Vagina (tissue), 2 donors: ENCODE measurements around the gene RAMACL. TPM values are rescaled to one million over a fixed set of nuclear protein-coding genes. Genes with fewer than 3 reads are reported as not detected.
"Not testable (repeated sequence)": the region's sequence is repeated elsewhere in the genome, so short reads cannot be mapped to it uniquely, and the experiment has no call there.

ENCODE experiments used
- DNase-seq, 2 donors: peaks; one replicate each; pipeline ENCODE4 v3.0.0-alpha.2; 2017; ENCODE audit errors: extremely low spot score in 2 of 2
- H3K27ac ChIP-seq: fragments of 200-600 bp; sonication (generic); one replicate; pipeline ENCODE4 v1.5.1; 2019
- H3K27me3 ChIP-seq: fragments of 200-600 bp; sonication (generic); one replicate; pipeline ENCODE4 v1.5.1; 2019
- H3K36me3 ChIP-seq, 2 donors: fragments of 200-600 bp; sonication (generic); one replicate each; pipeline ENCODE4 v1.5.1; 2017 to 2019
- H3K4me1 ChIP-seq: fragments of 200-600 bp; sonication (generic); one replicate; pipeline ENCODE4 v1.5.1; 2019
- H3K4me3 ChIP-seq, 2 donors: fragments of 200-600 bp; sonication (generic); 1 replicate in 1 of 2; 2 replicates in 1 of 2; pipeline ENCODE4 v1.5.1; 2016 to 2019
- H3K9me3 ChIP-seq: fragments of 200-600 bp; sonication (generic); one replicate; pipeline ENCODE4 v1.5.1; 2019
- POLR2A ChIP-seq, 2 donors: fragments of 450-650 bp; IDR thresholded peaks; one replicate each; pipeline ENCODE4 v1.6.1; 2017; ENCODE audit warnings: antibody characterized with exemption in 2 of 2, mild to moderate bottlenecking in 2 of 2, moderate library complexity in 2 of 2
- POLR2AphosphoS5 ChIP-seq, 2 donors: sonication (generic); formaldehyde crosslinking; IDR thresholded peaks; one replicate each; pipeline ENCODE4 v1.9.0; 2017; ENCODE audit warnings: antibody characterized with exemption in 2 of 2, mild to moderate bottlenecking in 2 of 2, low read depth in 1 of 2; ENCODE audit not compliant: insufficient read depth in 1 of 2
- intact Hi-C: fragments of 100-400 bp; cut with DNase I; formaldehyde crosslinking; loops from one replicate; pipeline ENCODE4 v1.15.1; 2023
- total RNA-seq: library from RNA; depleted of rRNA; stranded (reverse); fragments of >200 nt; gene quantifications from one replicate; pipeline ENCODE4 v1.2.3, GENCODE V29; 2016
- TF ChIP-seq, protein P1 (sequence below), 3 experiments: fragments of 450-650 bp in 2 of 3; fragments of 200-600 bp in 1 of 3; sonication (generic) in 1 of 3; IDR thresholded peaks; one replicate each; pipeline ENCODE4 v1.5.1; 2017 to 2019; ENCODE audit warnings: antibody characterized with exemption in 3 of 3, mild to moderate bottlenecking in 2 of 3, moderate library complexity in 2 of 3

The RAMACL gene
- total RNA-seq, 1 donor from 2014 or later = 2.2 TPM

DNA sequence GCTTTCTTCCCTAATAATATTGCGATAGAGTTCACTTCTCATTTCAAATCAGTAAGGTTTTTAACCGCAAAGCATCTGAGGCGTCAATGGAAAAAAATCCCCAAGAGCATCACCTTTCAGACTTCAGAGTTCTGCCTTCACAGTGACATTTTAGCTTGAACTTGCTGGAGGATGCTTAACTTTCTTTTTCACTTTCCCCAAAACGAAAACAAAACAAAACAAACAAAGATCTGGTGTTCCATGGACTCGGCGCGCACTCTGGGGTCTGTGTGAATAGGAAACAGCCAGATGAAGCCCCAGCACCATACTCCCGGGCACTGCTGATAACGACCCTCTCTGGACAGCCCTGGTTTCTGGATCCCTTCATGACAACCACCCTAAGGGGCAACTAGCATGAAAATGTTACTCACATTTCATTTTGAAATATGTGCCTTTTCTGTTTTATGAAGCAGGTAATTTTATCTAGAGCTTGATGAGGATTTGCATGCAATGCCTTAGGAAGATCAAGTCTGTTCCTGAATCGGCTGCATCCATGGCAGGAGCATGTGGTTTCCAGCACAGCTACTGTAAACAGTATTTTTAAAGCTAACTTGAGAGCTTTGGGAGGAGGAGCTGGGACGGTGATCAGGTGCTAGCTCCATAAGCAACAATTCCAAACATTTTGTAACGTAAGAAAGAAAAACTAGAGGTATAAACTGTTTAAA, 44.5 kb downstream of the RAMACL start:
- no peak overlapping the region for H3K4me3 ChIP-seq
- no peak for DNase-seq
- no peak overlapping the region for H3K27ac ChIP-seq
- peaks cover 0 to 5% of the 10 kb centered on the region in 2 donors for H3K36me3 ChIP-seq
- H3K4me1 ChIP-seq = peaks cover 33% of the 10 kb centered on the region
- H3K9me3 ChIP-seq = no peaks in the 10 kb centered on the region
- intact Hi-C loops = no loop called here
- TF ChIP-seq POLR2A (IDR thresholded peaks at IDR 0.05) = no peak
- no peaks in the 10 kb centered on the region for H3K27me3 ChIP-seq

GRCh38 chr6:166541366-166541765, 45.1 kb downstream of the RAMACL start:
- Histone ChIP-seq H3K36me3 (peaks cover 0 to 5% of the 10 kb centered on the region in 2 donors), H3K27ac (no peak overlapping the region), H3K4me1 (peaks cover 33% of the 10 kb centered on the region), H3K4me3 (no peak overlapping the region), H3K27me3 (no peaks in the 10 kb centered on the region), H3K9me3 (no peaks in the 10 kb centered on the region)
- DNase-seq = no peak
- intact Hi-C loops = no loop called here
- TF ChIP-seq POLR2AphosphoS5 (IDR thresholded peaks at IDR 0.05; ENCODE audit: insufficient read depth in 1 of 2, low read depth in 1 of 2) (peak in 1 of 2 donors; percentile 24), POLR2A (IDR thresholded peaks at IDR 0.05) (no peak)
- TF ChIP-seq, protein P1, sequence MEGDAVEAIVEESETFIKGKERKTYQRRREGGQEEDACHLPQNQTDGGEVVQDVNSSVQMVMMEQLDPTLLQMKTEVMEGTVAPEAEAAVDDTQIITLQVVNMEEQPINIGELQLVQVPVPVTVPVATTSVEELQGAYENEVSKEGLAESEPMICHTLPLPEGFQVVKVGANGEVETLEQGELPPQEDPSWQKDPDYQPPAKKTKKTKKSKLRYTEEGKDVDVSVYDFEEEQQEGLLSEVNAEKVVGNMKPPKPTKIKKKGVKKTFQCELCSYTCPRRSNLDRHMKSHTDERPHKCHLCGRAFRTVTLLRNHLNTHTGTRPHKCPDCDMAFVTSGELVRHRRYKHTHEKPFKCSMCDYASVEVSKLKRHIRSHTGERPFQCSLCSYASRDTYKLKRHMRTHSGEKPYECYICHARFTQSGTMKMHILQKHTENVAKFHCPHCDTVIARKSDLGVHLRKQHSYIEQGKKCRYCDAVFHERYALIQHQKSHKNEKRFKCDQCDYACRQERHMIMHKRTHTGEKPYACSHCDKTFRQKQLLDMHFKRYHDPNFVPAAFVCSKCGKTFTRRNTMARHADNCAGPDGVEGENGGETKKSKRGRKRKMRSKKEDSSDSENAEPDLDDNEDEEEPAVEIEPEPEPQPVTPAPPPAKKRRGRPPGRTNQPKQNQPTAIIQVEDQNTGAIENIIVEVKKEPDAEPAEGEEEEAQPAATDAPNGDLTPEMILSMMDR (IDR thresholded peaks at IDR 0.05) = no peak

DNA sequence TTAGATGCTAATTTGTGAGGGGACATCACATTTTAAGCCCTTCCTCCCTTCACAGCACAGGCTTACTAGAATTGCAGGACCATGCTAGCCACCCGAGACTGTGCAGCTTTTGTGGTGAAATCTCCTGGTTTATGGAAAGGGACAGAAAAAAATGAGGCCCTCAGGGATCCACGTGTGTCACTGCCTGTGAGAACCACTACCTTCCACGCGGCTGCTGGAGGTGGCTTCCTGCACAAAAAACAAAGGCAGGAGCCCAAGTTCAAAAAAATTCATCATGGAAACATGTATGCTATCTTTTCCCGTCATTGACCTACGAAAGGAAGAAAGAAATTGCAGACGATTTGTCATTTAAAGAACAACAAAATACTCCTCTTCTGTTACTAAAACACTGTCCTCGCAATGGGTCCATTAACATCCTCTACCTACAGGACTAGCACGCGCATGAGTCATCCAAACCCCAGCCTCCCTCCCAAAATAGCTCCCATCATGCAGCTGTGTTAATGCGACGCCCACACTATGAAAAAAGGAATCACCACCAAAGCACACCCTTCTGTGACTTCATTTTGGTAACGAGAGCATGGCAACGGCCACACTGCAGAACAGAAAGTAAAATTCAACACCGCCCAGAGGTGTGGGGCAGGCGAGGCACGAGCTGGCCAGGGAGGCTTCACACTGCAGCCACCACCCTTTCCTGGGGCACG, 45.7 kb downstream of the RAMACL start:
- Histone ChIP-seq H3K27me3 (no peaks in the 10 kb centered on the region), H3K4me1 (peaks cover 33% of the 10 kb centered on the region), H3K9me3 (no peaks in the 10 kb centered on the region), H3K27ac (no peak overlapping the region), H3K4me3 (no peak overlapping the region), H3K36me3 (peaks cover 0 to 5% of the 10 kb centered on the region in 2 donors)
- DNase-seq = no peak
- peak in 1 of 2 donors; percentile 37 for TF ChIP-seq POLR2AphosphoS5 (IDR thresholded peaks at IDR 0.05; ENCODE audit: insufficient read depth in 1 of 2, low read depth in 1 of 2)
- TF ChIP-seq, protein P1 (IDR thresholded peaks at IDR 0.05) = no peak
- intact Hi-C loops = no loop called here

DNA sequence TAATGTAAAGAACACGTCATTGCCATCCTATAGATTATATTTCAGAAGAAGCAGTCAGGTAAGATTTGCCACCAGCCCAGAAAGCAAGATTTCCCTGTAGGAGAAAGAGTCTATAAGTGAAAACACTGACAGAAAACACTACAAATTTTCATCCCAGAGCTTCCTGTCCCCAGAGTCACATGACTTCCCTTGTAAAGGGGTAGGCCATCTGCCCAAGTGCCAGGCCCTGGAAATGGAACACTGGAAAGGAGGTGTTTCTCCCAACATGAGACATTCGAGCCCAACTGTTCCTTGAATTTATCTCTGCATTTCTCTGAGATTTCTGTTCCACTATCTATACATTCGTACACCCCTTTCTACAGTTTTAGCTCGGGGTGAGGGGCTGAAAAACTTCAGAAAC, 46.9 kb downstream of the RAMACL start:
- intact Hi-C loops = no loop called here
- no peak overlapping the region for H3K4me3 ChIP-seq
- H3K36me3 ChIP-seq = peaks cover 0 to 5% of the 10 kb centered on the region in 2 donors
- no peaks in the 10 kb centered on the region for H3K9me3 ChIP-seq
- peaks cover 33% of the 10 kb centered on the region for H3K4me1 ChIP-seq
- H3K27ac ChIP-seq = no peak overlapping the region
- TF ChIP-seq POLR2AphosphoS5 (IDR thresholded peaks at IDR 0.05; ENCODE audit: insufficient read depth in 1 of 2, low read depth in 1 of 2) (no peak), POLR2A (IDR thresholded peaks at IDR 0.05) (no peak)
- TF ChIP-seq, protein P1 (IDR thresholded peaks at IDR 0.05) = no peak
- no peaks in the 10 kb centered on the region for H3K27me3 ChIP-seq
- DNase-seq = no peak

DNA sequence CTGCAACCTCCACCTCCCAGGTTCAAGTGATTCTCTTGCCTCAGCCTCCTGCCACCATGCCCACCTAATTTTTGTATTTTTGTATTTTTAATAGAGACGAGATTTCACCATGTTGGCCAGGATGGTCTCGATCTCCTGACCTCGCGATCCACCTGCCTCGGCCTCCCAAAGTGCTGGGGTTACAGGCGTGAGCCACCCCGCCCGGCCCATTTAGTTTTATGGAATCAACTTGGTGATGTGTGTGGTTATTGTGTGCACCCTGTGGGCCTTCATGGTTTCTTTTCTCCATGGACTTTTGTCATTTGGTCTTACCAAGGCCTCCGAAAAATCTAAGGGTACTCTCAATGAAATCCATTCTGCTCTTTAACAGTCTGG, 47.5 kb downstream of the RAMACL start:
- H3K36me3 ChIP-seq, H3K9me3 ChIP-seq, DNase-seq, H3K4me3 ChIP-seq, H3K27me3 ChIP-seq, H3K27ac ChIP-seq, intact Hi-C loops: not testable (repeated sequence)
- H3K4me1 ChIP-seq = peaks cover 33% of the 10 kb centered on the region
